ENCODE measurements around the gene DPYSL3. TPM values are rescaled to one million over a fixed set of nuclear protein-coding genes. Genes with fewer than 3 reads are reported as not detected.

Gene DPYSL3
- total RNA-seq, 4 donors from 2014 or later: 5.2 to 62.9 (median 14.0) TPM

- no peaks in the 10 kb centered on the region for H3K36me3 ChIP-seq
- no peak for DNase-seq
- no peak for TF ChIP-seq POLR2A (IDR thresholded peaks at IDR 0.05)
- no peak for TF ChIP-seq CTCF (IDR thresholded peaks at IDR 0.05)
- no peak overlapping the region for H3K27ac ChIP-seq
- intact Hi-C loops (cut with DNase I): no loop called here
- peaks cover 0 to 1% (median 0%) of the 10 kb centered on the region in 4 donors for H3K27me3 ChIP-seq
- H3K4me1 ChIP-seq: no peaks in the 10 kb centered on the region
- no peaks in the 10 kb centered on the region for H3K9me3 ChIP-seq
- WGBS, 2 donors: 83 to 86% methylated on average over 1 of the region's 1 CpG
- no peak overlapping the region for H3K4me3 ChIP-seq
These were observed 7.5 kb upstream of the DPYSL3 start for GRCh38 chr5:147517383-147517782.

- no peak for TF ChIP-seq POLR2A (IDR thresholded peaks at IDR 0.05)
- no peak for TF ChIP-seq CTCF (IDR thresholded peaks at IDR 0.05)
- Histone ChIP-seq H3K9me3 (no peaks in the 10 kb centered on the region), H3K27me3 (peaks cover 0 to 22% (median 0%) of the 10 kb centered on the region in 4 donors), H3K36me3 (no peaks in the 10 kb centered on the region), H3K4me1 (peaks cover 0 to 3% (median 0%) of the 10 kb centered on the region in 3 donors), H3K4me3 (no peak overlapping the region), H3K27ac (no peak overlapping the region)
- DNase-seq: no peak
- WGBS, 2 donors: 66 to 69% methylated on average over 7 of the region's 7 CpGs
- intact Hi-C loops (cut with DNase I): no loop called here
These were observed 5.4 kb upstream of the DPYSL3 start for GRCh38 chr5:147515269-147515668.

GRCh38 chr5:147512659-147513379 lies 3.0 kb upstream of the DPYSL3 start:
- DNase-seq: no peak
- no peak overlapping the region for H3K4me3 ChIP-seq
- TF ChIP-seq POLR2A (IDR thresholded peaks at IDR 0.05) (no peak), CTCF (IDR thresholded peaks at IDR 0.05) (no peak)
- H3K36me3 ChIP-seq: no peaks in the 10 kb centered on the region
- H3K4me1 ChIP-seq: peaks cover 0 to 22% (median 3%) of the 10 kb centered on the region in 3 donors
- intact Hi-C loops (cut with DNase I): no loop called here
- H3K27me3 ChIP-seq: peaks cover 0 to 46% (median 0%) of the 10 kb centered on the region in 4 donors
- no peaks in the 10 kb centered on the region for H3K9me3 ChIP-seq
- 84 to 85% methylated on average over 3 of the region's 3 CpGs for WGBS, 2 donors
- H3K27ac ChIP-seq: no peak overlapping the region

GRCh38 chr5:147510885-147511284 lies 1.0 kb upstream of the DPYSL3 start:
- WGBS, 2 donors: 75 to 77% methylated on average over 7 of the region's 7 CpGs
- no peak for DNase-seq
- no peak overlapping the region for H3K27ac ChIP-seq
- no peaks in the 10 kb centered on the region for H3K36me3 ChIP-seq
- intact Hi-C loops (cut with DNase I): no loop called here
- peaks cover 0 to 49% (median 0%) of the 10 kb centered on the region in 4 donors for H3K27me3 ChIP-seq
- H3K4me3 ChIP-seq: no peak overlapping the region
- H3K9me3 ChIP-seq: no peaks in the 10 kb centered on the region
- H3K4me1 ChIP-seq: peaks cover 0 to 27% (median 3%) of the 10 kb centered on the region in 3 donors
- TF ChIP-seq CTCF (IDR thresholded peaks at IDR 0.05): no peak
- TF ChIP-seq POLR2A (IDR thresholded peaks at IDR 0.05): no peak

- Histone ChIP-seq H3K36me3 (no peaks in the 10 kb centered on the region), H3K27ac (peak overlapping the region; percentile 53 to 94 (median 88)), H3K4me3 (peak overlapping the region; percentile 36 to 84 (median 63)), H3K4me1 (peaks cover under 1 to 36% (median 12%) of the 10 kb centered on the region in 3 donors), H3K9me3 (no peaks in the 10 kb centered on the region), H3K27me3 (peaks cover 0 to 49% (median 0%) of the 10 kb centered on the region in 4 donors)
- WGBS, 2 donors: 0 to 2% methylated on average over 1 to 18 of the region's 50 CpGs
- intact Hi-C loops (cut with DNase I): no loop called here
- DNase-seq: no peak
- TF ChIP-seq POLR2A (IDR thresholded peaks at IDR 0.05) (no peak), CTCF (IDR thresholded peaks at IDR 0.05) (no peak)
These were observed 693 bp downstream of the DPYSL3 start for GRCh38 chr5:147509041-147509709.

Measured in esophagus squamous epithelium (tissue), 5 donors.